Left lung (tissue), 10 donors: ENCODE results near the gene GUCA2B. TPM values are rescaled to one million over a fixed set of nuclear protein-coding genes. Genes with fewer than 3 reads are reported as not detected.

Source experiments
- ATAC-seq: fragments of 200-7000 bp; cut with Tn5 transposase; one replicate; pipeline ENCODE4 v1.9.1; 2020; ENCODE audit warnings: moderate library complexity
- DNase-seq, 4 donors: peaks; one replicate each; pipeline ENCODE4 v3.0.0-alpha.2; 2013 to 2020
- H3K27ac ChIP-seq, 2 donors: fragments of 200-600 bp; sonication (generic) in 1 of 2; one replicate each; pipeline versions ENCODE4 v1.5.0 to v1.8.0; 2020 to 2021
- H3K27me3 ChIP-seq, 2 donors: fragments of 200-600 bp; sonication (generic) in 1 of 2; one replicate each; pipeline versions ENCODE4 v1.5.0 to v1.8.0; 2020 to 2021
- H3K36me3 ChIP-seq, 2 donors: fragments of 200-600 bp; sonication (generic) in 1 of 2; one replicate each; pipeline versions ENCODE4 v1.5.0 to v1.8.0; 2020 to 2021
- H3K4me1 ChIP-seq, 2 donors: fragments of 200-600 bp; one replicate each; pipeline ENCODE4 v1.8.0; 2021
- H3K4me3 ChIP-seq, 2 donors: fragments of 200-600 bp; sonication (generic) in 1 of 2; one replicate each; pipeline versions ENCODE4 v1.5.0 to v1.8.0; 2020 to 2021; ENCODE audit warnings: mild to moderate bottlenecking in 1 of 2
- H3K9me3 ChIP-seq, 2 donors: fragments of 200-600 bp; sonication (generic) in 1 of 2; one replicate each; pipeline versions ENCODE4 v1.5.0 to v1.8.0; 2020 to 2021
- intact Hi-C, 2 donors: fragments of 100-400 bp; cut with DNase I; formaldehyde crosslinking; loops; one replicate each; pipeline versions ENCODE4 v1.11.2 to v1.14.2; 2022
- polyA plus RNA-seq, 6 donors: library from polyadenylated mRNA; unstranded; fragments of 120-200 nt; gene quantifications; one replicate each; pipeline ENCODE4 v1.2.1, GENCODE V29; 2013; ENCODE audit not compliant: insufficient read length in 6 of 6
- total RNA-seq, 2 donors: library from RNA; stranded (reverse); fragmentation: NEBNext Ultra II Directional; extraction: Animal tissue kit (Norgen Biotek cat#: 25700); gene quantifications; one replicate each; pipeline ENCODE4 v1.2.1, GENCODE V29; 2021
- TF ChIP-seq, protein P1 (sequence below), 2 donors: fragments of 200-600 bp; sonication (generic) in 1 of 2; IDR thresholded peaks; one replicate each; pipeline versions ENCODE4 v1.5.0 to v1.8.0; 2021; ENCODE audit warnings: antibody characterized with exemption in 2 of 2
- donor health status: DM: no; HTN: yes; CAD: no.
- donor health status: DM: no; HTN: no; CAD: no.

GUCA2B gene
- total and polyA plus RNA-seq, 8 donors = not detected

- ATAC-seq (no peak), DNase-seq (no peak)
- Histone ChIP-seq H3K4me3 (no peak overlapping the region), H3K9me3 (no peaks in the 10 kb centered on the region), H3K27ac (no peak overlapping the region), H3K4me1 (no peaks in the 10 kb centered on the region), H3K36me3 (no peaks in the 10 kb centered on the region), H3K27me3 (no peaks in the 10 kb centered on the region)
- TF ChIP-seq, protein P1, sequence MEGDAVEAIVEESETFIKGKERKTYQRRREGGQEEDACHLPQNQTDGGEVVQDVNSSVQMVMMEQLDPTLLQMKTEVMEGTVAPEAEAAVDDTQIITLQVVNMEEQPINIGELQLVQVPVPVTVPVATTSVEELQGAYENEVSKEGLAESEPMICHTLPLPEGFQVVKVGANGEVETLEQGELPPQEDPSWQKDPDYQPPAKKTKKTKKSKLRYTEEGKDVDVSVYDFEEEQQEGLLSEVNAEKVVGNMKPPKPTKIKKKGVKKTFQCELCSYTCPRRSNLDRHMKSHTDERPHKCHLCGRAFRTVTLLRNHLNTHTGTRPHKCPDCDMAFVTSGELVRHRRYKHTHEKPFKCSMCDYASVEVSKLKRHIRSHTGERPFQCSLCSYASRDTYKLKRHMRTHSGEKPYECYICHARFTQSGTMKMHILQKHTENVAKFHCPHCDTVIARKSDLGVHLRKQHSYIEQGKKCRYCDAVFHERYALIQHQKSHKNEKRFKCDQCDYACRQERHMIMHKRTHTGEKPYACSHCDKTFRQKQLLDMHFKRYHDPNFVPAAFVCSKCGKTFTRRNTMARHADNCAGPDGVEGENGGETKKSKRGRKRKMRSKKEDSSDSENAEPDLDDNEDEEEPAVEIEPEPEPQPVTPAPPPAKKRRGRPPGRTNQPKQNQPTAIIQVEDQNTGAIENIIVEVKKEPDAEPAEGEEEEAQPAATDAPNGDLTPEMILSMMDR (IDR thresholded peaks at IDR 0.05) = no peak
- intact Hi-C loops = no loop called here
These were observed 36.0 kb upstream of the GUCA2B start for GRCh38 chr1:42117214-42117613.

DNA sequence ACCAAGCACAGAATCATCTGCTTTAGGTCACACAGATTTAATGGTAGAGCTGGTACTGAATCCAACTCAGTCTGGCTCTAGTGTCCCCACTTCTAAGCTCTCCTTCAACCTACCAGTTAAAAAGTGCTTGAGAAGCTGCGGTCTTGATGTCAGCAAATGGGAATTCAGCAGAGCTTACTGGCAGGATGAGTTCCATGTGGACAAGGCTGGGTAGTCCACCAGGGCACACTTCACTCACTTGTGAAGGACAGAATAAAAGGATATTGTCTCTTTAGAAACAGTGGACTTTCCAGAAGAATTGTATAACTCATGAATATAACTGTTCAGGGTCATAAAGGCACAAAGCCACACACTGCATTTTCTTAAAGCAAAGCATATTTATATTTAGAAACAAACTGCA is 35.1 kb upstream of the GUCA2B start:
- ATAC-seq (no peak), DNase-seq (no peak)
- Histone ChIP-seq H3K27me3 (no peaks in the 10 kb centered on the region), H3K4me1 (no peaks in the 10 kb centered on the region), H3K4me3 (no peak overlapping the region), H3K9me3 (peaks cover 0 to 3% of the 10 kb centered on the region in 2 donors), H3K27ac (no peak overlapping the region), H3K36me3 (no peaks in the 10 kb centered on the region)
- TF ChIP-seq, protein P1 (IDR thresholded peaks at IDR 0.05) = no peak
- intact Hi-C loops = no loop called here

GRCh38 chr1:42122408-42122807 is 30.8 kb upstream of the GUCA2B start:
- ATAC-seq (no peak), DNase-seq (no peak)
- Histone ChIP-seq H3K9me3 (peaks cover 0 to 3% of the 10 kb centered on the region in 2 donors), H3K4me3 (no peak overlapping the region), H3K27ac (no peak overlapping the region), H3K4me1 (no peaks in the 10 kb centered on the region), H3K27me3 (no peaks in the 10 kb centered on the region), H3K36me3 (no peaks in the 10 kb centered on the region)
- TF ChIP-seq, protein P1 (IDR thresholded peaks at IDR 0.05) = no peak
- intact Hi-C loops = no loop called here

GRCh38 chr1:42125552-42125951 is 27.7 kb upstream of the GUCA2B start:
- H3K36me3 ChIP-seq = no peaks in the 10 kb centered on the region
- H3K27ac ChIP-seq = no peak overlapping the region
- TF ChIP-seq, protein P1 (IDR thresholded peaks at IDR 0.05) = no peak
- H3K4me3 ChIP-seq = no peak overlapping the region
- no peak for ATAC-seq
- no peaks in the 10 kb centered on the region for H3K27me3 ChIP-seq
- H3K4me1 ChIP-seq = no peaks in the 10 kb centered on the region
- DNase-seq = no peak
- peaks cover 0 to 3% of the 10 kb centered on the region in 2 donors for H3K9me3 ChIP-seq
- intact Hi-C loops = no loop called here

- no peaks in the 10 kb centered on the region for H3K36me3 ChIP-seq
- intact Hi-C loops = no loop called here
- ATAC-seq = no peak
- peaks cover 0 to 1% of the 10 kb centered on the region in 2 donors for H3K9me3 ChIP-seq
- H3K27me3 ChIP-seq = no peaks in the 10 kb centered on the region
- H3K27ac ChIP-seq = no peak overlapping the region
- no peaks in the 10 kb centered on the region for H3K4me1 ChIP-seq
- TF ChIP-seq, protein P1 (IDR thresholded peaks at IDR 0.05) = no peak
- H3K4me3 ChIP-seq = no peak overlapping the region
- DNase-seq = no peak
These were observed 25.4 kb upstream of the GUCA2B start for GRCh38 chr1:42127767-42128166.
